Stimulated activated memory B cell treated with anti-CD40 and anti-IgM and Interleukin-4, amounts not matched to agents 10 μg/mL and 1 μg/mL and 100 μg/mL, for 72 hours (primary cell): ENCODE results near the gene NATD1.

Source experiments
- ATAC-seq: fragments of 150-1000 bp; cut with Tn5 transposase; 2 replicates; pipeline ENCODE4 v1.10.0; 2021
- H3K27ac Mint-ChIP-seq: one replicate; pipeline ENCODE4 v1.8.0; 2022; ENCODE audit warnings: mild to moderate bottlenecking, mixed read lengths
- H3K27me3 Mint-ChIP-seq: one replicate; pipeline ENCODE4 v1.8.0; 2022; ENCODE audit warnings: mixed read lengths
- H3K36me3 Mint-ChIP-seq: one replicate; pipeline ENCODE4 v1.8.0; 2022; ENCODE audit warnings: mixed read lengths
- H3K4me1 Mint-ChIP-seq: one replicate; pipeline ENCODE4 v1.8.0; 2022; ENCODE audit warnings: mixed read lengths
- H3K4me3 Mint-ChIP-seq: one replicate; pipeline ENCODE4 v1.8.0; 2022; ENCODE audit warnings: mild to moderate bottlenecking, moderate library complexity, mixed read lengths
- H3K9me3 Mint-ChIP-seq: one replicate; pipeline ENCODE4 v1.8.0; 2022; ENCODE audit warnings: mixed read lengths

The NATD1 gene

GRCh38 chr17:21269394-21269793 is 16.2 kb upstream of the NATD1 start:
- Mint-ChIP-seq H3K27ac (peak overlapping the region; percentile 81), H3K4me1 (peaks cover 26% of the 10 kb centered on the region), H3K27me3 (no peaks in the 10 kb centered on the region), H3K4me3 (no peak overlapping the region), H3K36me3 (no peaks in the 10 kb centered on the region), H3K9me3 (no peaks in the 10 kb centered on the region)
- no peak for ATAC-seq

DNA sequence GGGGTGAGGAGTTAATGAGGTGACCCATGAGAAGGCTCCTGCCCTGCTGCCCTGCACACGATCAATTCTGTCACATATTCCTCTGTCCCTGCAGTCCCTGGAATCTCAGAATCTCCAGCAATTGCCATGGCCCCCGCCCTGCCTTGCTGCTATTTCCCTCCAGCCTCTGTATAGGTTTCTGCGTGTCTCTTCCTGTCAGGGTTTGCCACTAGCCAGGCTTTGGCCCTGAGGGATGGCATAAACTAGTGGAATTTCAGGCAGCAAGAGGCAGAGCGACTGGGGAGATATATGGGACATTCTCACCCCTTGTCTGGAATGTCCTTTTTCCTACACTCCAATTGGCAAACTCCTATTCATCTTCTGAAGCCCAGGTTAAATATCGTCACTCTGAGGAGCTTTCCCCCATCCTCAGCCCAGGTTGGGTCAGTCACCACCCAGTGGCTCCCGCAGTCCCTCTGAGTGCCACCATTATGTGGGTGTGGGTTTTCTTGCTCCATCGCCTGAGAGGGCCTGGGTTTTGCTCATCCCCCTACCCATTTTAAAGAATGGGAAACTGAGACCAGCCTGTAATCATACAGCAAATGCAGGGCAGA is 15.5 kb upstream of the NATD1 start:
- peaks cover 26% of the 10 kb centered on the region for H3K4me1 Mint-ChIP-seq
- ATAC-seq, result no peak
- H3K27ac Mint-ChIP-seq, result peak overlapping the region; percentile 81
- no peaks in the 10 kb centered on the region for H3K27me3 Mint-ChIP-seq
- no peak overlapping the region for H3K4me3 Mint-ChIP-seq
- no peaks in the 10 kb centered on the region for H3K36me3 Mint-ChIP-seq
- H3K9me3 Mint-ChIP-seq, result no peaks in the 10 kb centered on the region

DNA sequence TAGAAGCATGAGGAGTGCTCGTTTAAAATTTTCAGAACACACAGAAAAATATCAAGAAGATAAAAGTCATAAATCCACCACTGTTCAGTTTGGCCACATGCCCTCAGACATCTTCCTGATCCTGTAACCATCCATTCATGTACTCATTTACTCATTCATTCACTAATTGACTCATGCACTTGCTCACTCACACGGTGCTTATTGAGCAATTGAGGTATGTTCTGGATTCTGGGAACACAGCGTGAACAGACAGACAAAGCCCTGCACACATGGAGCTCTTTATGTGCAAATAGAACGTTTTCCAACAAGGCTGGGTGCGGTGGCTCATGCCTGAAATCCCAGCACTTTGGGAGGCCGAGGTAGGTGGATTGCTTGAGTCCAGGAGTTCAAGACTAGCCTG is 10.2 kb upstream of the NATD1 start:
- no peak for ATAC-seq
- H3K27ac Mint-ChIP-seq, result no peak overlapping the region
- no peaks in the 10 kb centered on the region for H3K27me3 Mint-ChIP-seq
- H3K4me3 Mint-ChIP-seq, result no peak overlapping the region
- H3K36me3 Mint-ChIP-seq, result no peaks in the 10 kb centered on the region
- peaks cover 20% of the 10 kb centered on the region for H3K4me1 Mint-ChIP-seq
- H3K9me3 Mint-ChIP-seq, result no peaks in the 10 kb centered on the region

- no peaks in the 10 kb centered on the region for H3K9me3 Mint-ChIP-seq
- ATAC-seq, result no peak
- H3K36me3 Mint-ChIP-seq, result no peaks in the 10 kb centered on the region
- H3K4me3 Mint-ChIP-seq, result no peak overlapping the region
- no peaks in the 10 kb centered on the region for H3K27me3 Mint-ChIP-seq
- peaks cover 12% of the 10 kb centered on the region for H3K4me1 Mint-ChIP-seq
- H3K27ac Mint-ChIP-seq, result no peak overlapping the region
Measured at GRCh38 chr17:21262259-21262993, 9.2 kb upstream of the NATD1 start.

- Mint-ChIP-seq H3K4me3 (no peak overlapping the region), H3K36me3 (no peaks in the 10 kb centered on the region), H3K27me3 (no peaks in the 10 kb centered on the region), H3K4me1 (peaks cover 6% of the 10 kb centered on the region), H3K27ac (no peak overlapping the region), H3K9me3 (no peaks in the 10 kb centered on the region)
- no peak for ATAC-seq
Measured at GRCh38 chr17:21258593-21258992, 5.4 kb upstream of the NATD1 start.

GRCh38 chr17:21253646-21254441 is 634 bp upstream of the NATD1 start:
- Mint-ChIP-seq H3K4me3 (peak overlapping the region; percentile 76), H3K36me3 (no peaks in the 10 kb centered on the region), H3K27me3 (no peaks in the 10 kb centered on the region), H3K27ac (peak overlapping the region; percentile 76), H3K9me3 (no peaks in the 10 kb centered on the region), H3K4me1 (peaks cover 26% of the 10 kb centered on the region)
- ATAC-seq, result peak; percentile 10

- Mint-ChIP-seq H3K4me1 (peaks cover 20% of the 10 kb centered on the region), H3K36me3 (no peaks in the 10 kb centered on the region), H3K9me3 (no peaks in the 10 kb centered on the region), H3K4me3 (peak overlapping the region; percentile 71), H3K27me3 (no peaks in the 10 kb centered on the region), H3K27ac (peak overlapping the region; percentile 9)
- no peak for ATAC-seq
Measured at GRCh38 chr17:21252289-21252795, 868 bp downstream of the NATD1 start.

DNA sequence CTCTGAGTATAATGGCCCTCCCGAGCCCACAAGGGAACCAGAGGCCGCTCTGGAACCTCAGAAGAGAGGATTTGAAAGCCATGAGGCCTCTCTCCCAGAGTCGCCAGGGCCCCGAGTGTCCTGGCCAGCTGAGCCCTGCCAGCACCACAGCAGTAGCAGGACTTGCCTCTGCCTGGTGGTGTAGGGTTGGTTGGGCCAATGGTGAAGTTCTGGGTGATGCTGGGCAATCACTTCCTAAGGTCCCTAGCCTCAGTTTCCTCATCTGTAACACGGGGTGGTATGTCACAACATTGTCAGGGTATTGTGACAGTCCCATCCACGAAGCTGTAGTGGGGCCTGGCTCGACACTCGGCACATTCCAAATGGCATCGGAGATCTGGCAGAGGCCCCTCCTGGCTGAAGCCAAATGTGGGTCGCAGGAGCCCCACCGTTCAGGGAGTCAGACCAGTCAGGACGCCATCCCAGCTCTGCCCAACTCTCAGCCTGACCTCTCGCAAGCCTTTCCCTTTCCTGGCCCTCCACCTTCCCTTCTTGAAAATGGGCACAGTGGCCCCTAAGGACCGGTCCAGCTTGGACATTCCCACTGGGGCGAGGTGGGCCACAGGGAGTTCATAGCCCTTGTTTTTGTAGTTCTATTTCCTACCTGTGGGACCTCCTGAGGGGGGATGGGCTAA is 1.7 kb downstream of the NATD1 start:
- no peak overlapping the region for H3K27ac Mint-ChIP-seq
- no peaks in the 10 kb centered on the region for H3K9me3 Mint-ChIP-seq
- no peak overlapping the region for H3K4me3 Mint-ChIP-seq
- no peaks in the 10 kb centered on the region for H3K36me3 Mint-ChIP-seq
- H3K27me3 Mint-ChIP-seq, result no peaks in the 10 kb centered on the region
- ATAC-seq, result no peak
- H3K4me1 Mint-ChIP-seq, result peaks cover 20% of the 10 kb centered on the region

GRCh38 chr17:21250854-21251253 is 2.4 kb downstream of the NATD1 start:
- H3K4me1 Mint-ChIP-seq, result peaks cover 20% of the 10 kb centered on the region
- H3K27ac Mint-ChIP-seq, result no peak overlapping the region
- no peaks in the 10 kb centered on the region for H3K27me3 Mint-ChIP-seq
- no peaks in the 10 kb centered on the region for H3K9me3 Mint-ChIP-seq
- no peaks in the 10 kb centered on the region for H3K36me3 Mint-ChIP-seq
- no peak overlapping the region for H3K4me3 Mint-ChIP-seq
- ATAC-seq, result no peak

GRCh38 chr17:21249920-21250703 is 3.1 kb downstream of the NATD1 start:
- H3K4me3 Mint-ChIP-seq, result no peak overlapping the region
- peaks cover 24% of the 10 kb centered on the region for H3K4me1 Mint-ChIP-seq
- H3K36me3 Mint-ChIP-seq, result no peaks in the 10 kb centered on the region
- no peaks in the 10 kb centered on the region for H3K9me3 Mint-ChIP-seq
- H3K27ac Mint-ChIP-seq, result no peak overlapping the region
- no peaks in the 10 kb centered on the region for H3K27me3 Mint-ChIP-seq
- ATAC-seq, result no peak

- no peaks in the 10 kb centered on the region for H3K9me3 Mint-ChIP-seq
- H3K27ac Mint-ChIP-seq, result no peak overlapping the region
- H3K4me1 Mint-ChIP-seq, result peaks cover 24% of the 10 kb centered on the region
- H3K36me3 Mint-ChIP-seq, result no peaks in the 10 kb centered on the region
- no peak for ATAC-seq
- no peak overlapping the region for H3K4me3 Mint-ChIP-seq
- H3K27me3 Mint-ChIP-seq, result no peaks in the 10 kb centered on the region
Measured at GRCh38 chr17:21249086-21249795, 4.0 kb downstream of the NATD1 start.

- H3K27me3 Mint-ChIP-seq, result no peaks in the 10 kb centered on the region
- no peaks in the 10 kb centered on the region for H3K9me3 Mint-ChIP-seq
- H3K27ac Mint-ChIP-seq, result no peak overlapping the region
- H3K36me3 Mint-ChIP-seq, result no peaks in the 10 kb centered on the region
- ATAC-seq, result no peak
- H3K4me1 Mint-ChIP-seq, result peaks cover 24% of the 10 kb centered on the region
- H3K4me3 Mint-ChIP-seq, result no peak overlapping the region
Measured at GRCh38 chr17:21248500-21248899, 4.7 kb downstream of the NATD1 start.

GRCh38 chr17:21247552-21248258 is 5.5 kb downstream of the NATD1 start:
- Mint-ChIP-seq H3K27me3 (no peaks in the 10 kb centered on the region), H3K36me3 (no peaks in the 10 kb centered on the region), H3K9me3 (no peaks in the 10 kb centered on the region), H3K4me1 (peaks cover 24% of the 10 kb centered on the region), H3K27ac (no peak overlapping the region), H3K4me3 (no peak overlapping the region)
- no peak for ATAC-seq
